ENCODE data around the gene SYT17.

SYT17 gene

DNA sequence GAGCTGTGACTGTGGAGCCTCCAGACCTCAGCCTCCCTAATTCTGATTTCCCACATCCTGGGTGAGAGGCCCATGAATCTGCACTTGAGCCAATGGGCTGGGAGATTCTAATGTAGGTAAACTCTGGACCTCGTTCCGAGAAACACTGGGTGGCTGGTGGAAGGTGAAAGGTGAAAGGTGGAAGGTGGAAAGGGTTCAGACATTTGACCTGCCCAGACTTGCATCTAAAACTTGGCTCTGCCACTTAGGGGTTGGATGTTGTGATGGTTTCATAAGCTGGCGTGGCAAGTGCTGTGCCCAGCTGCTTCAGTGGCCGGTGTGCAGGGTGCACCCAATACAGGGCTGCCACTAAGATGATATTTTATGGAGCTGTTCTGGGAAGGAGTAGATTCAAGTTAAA lies 24.8 kb downstream of the SYT17 start:
- Histone ChIP-seq H3K4me2 (ENCODE audit: low read depth, low read length, poor library complexity, severe bottlenecking) (no peak overlapping the region), H3K4me1 (ENCODE audit: insufficient read depth, low read length, poor library complexity, severe bottlenecking) (no peaks in the 10 kb centered on the region), H3K36me3 (ENCODE audit: insufficient read depth, low read length) (no peaks in the 10 kb centered on the region), H3K27me3 (ENCODE audit: insufficient read depth, low read length, poor library complexity, severe bottlenecking) (no peaks in the 10 kb centered on the region), H3K9me3 (ENCODE audit: insufficient read depth, low read depth, low read length) (no peaks in the 10 kb centered on the region; the same call in 1 of the 2 replicates), H3K4me3 (ENCODE audit: low read length, poor library complexity, severe bottlenecking) (no peak overlapping the region), H3F3A (ENCODE audit: low read depth) (no peaks in the 10 kb centered on the region), H2AFZ (ENCODE audit: low read length) (no peak overlapping the region), H3K79me2 (ENCODE audit: insufficient read depth, low read length) (no peaks in the 10 kb centered on the region), H3K9ac (ENCODE audit: low read depth, low read length, poor library complexity, severe bottlenecking) (no peak overlapping the region), H3K9me2 (replicated peaks; ENCODE audit: low read depth, low read length) (no peaks in the 10 kb centered on the region), H4K20me1 (ENCODE audit: insufficient read depth, low read length, poor library complexity, severe bottlenecking) (no peaks in the 10 kb centered on the region)
- no peak for TF ChIP-seq EZH2phosphoT487 (IDR thresholded peaks at IDR 0.05; ENCODE audit: borderline replicate concordance)
- TF ChIP-seq, protein P1, sequence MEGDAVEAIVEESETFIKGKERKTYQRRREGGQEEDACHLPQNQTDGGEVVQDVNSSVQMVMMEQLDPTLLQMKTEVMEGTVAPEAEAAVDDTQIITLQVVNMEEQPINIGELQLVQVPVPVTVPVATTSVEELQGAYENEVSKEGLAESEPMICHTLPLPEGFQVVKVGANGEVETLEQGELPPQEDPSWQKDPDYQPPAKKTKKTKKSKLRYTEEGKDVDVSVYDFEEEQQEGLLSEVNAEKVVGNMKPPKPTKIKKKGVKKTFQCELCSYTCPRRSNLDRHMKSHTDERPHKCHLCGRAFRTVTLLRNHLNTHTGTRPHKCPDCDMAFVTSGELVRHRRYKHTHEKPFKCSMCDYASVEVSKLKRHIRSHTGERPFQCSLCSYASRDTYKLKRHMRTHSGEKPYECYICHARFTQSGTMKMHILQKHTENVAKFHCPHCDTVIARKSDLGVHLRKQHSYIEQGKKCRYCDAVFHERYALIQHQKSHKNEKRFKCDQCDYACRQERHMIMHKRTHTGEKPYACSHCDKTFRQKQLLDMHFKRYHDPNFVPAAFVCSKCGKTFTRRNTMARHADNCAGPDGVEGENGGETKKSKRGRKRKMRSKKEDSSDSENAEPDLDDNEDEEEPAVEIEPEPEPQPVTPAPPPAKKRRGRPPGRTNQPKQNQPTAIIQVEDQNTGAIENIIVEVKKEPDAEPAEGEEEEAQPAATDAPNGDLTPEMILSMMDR (conservative IDR thresholded peaks at IDR 0.05; ENCODE audit: low read length): no peak

DNA sequence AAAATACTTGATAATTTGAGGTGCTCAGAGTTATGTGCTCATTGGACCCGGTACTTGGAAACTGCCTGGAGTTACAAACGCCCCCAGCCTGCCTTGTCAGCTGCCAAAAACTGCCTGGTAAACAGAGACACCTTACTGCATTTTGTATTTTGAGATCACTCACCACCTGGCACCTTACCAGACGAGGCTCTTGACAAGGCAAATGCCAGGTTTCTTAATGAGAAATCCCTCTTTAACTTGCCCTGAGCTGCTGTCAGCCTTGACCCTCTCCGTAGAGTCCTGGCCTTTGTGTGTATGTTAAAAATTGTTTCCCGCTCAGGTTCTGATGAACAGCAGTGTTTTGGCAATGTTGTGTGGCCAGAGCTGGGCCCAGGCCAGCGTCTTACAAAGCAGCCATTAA lies 28.8 kb downstream of the SYT17 start:
- Histone ChIP-seq H3K4me2 (ENCODE audit: low read depth, low read length, poor library complexity, severe bottlenecking) (no peak overlapping the region), H3F3A (ENCODE audit: low read depth) (no peaks in the 10 kb centered on the region), H3K36me3 (ENCODE audit: insufficient read depth, low read length) (no peaks in the 10 kb centered on the region), H3K79me2 (ENCODE audit: insufficient read depth, low read length) (no peaks in the 10 kb centered on the region), H4K20me1 (ENCODE audit: insufficient read depth, low read length, poor library complexity, severe bottlenecking) (no peaks in the 10 kb centered on the region), H3K4me1 (ENCODE audit: insufficient read depth, low read length, poor library complexity, severe bottlenecking) (no peaks in the 10 kb centered on the region), H3K27me3 (ENCODE audit: insufficient read depth, low read length, poor library complexity, severe bottlenecking) (no peaks in the 10 kb centered on the region), H3K4me3 (ENCODE audit: low read length, poor library complexity, severe bottlenecking) (no peak overlapping the region), H2AFZ (ENCODE audit: low read length) (no peak overlapping the region), H3K9me3 (ENCODE audit: insufficient read depth, low read depth, low read length) (peaks cover 11% of the 10 kb centered on the region; the same call in 1 of the 2 replicates), H3K9me2 (replicated peaks; ENCODE audit: low read depth, low read length) (no peaks in the 10 kb centered on the region), H3K9ac (ENCODE audit: low read depth, low read length, poor library complexity, severe bottlenecking) (no peak overlapping the region)
- TF ChIP-seq, protein P1 (conservative IDR thresholded peaks at IDR 0.05; ENCODE audit: low read length): no peak
- TF ChIP-seq EZH2phosphoT487 (IDR thresholded peaks at IDR 0.05; ENCODE audit: borderline replicate concordance): no peak

DNA sequence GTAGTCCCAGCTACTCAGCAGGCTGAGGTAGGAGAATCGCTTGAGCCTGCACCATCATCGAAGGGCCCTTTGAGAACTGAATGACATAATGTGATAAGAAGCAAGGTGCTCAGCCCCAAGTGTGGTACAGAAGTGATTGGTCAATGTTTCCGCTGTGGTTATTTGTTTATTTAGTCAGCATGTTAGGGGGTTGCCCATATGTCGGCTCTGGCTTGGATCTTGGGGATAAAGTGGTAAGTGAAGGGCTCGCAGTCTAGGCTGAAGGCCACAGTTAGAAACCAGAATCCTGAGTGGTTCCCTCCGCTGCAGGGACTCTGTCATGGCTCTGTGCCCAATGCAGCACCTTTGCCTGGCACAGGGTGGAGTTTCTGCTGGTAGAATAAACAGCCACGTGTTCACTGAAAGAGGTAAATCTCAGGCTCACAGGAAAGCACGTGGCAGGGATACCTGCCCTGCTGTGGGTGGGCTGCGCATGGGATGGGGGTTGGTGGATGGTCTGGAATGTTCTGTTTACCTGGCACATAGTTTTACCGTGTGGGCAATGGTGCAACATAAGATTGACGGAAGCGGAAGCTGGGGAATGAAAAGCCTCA lies 35.4 kb downstream of the SYT17 start:
- H3K9me2 ChIP-seq (replicated peaks; ENCODE audit: low read depth, low read length): no peaks in the 10 kb centered on the region
- no peaks in the 10 kb centered on the region for H3F3A ChIP-seq (ENCODE audit: low read depth)
- no peak overlapping the region for H3K4me3 ChIP-seq (ENCODE audit: low read length, poor library complexity, severe bottlenecking)
- H3K9ac ChIP-seq (ENCODE audit: low read depth, low read length, poor library complexity, severe bottlenecking): no peak overlapping the region
- no peaks in the 10 kb centered on the region for H3K79me2 ChIP-seq (ENCODE audit: insufficient read depth, low read length)
- peaks cover 20% of the 10 kb centered on the region; the same call in 1 of the 2 replicates for H3K9me3 ChIP-seq (ENCODE audit: insufficient read depth, low read depth, low read length)
- no peak overlapping the region for H3K4me2 ChIP-seq (ENCODE audit: low read depth, low read length, poor library complexity, severe bottlenecking)
- H4K20me1 ChIP-seq (ENCODE audit: insufficient read depth, low read length, poor library complexity, severe bottlenecking): no peaks in the 10 kb centered on the region
- H3K36me3 ChIP-seq (ENCODE audit: insufficient read depth, low read length): no peaks in the 10 kb centered on the region
- TF ChIP-seq, protein P1 (conservative IDR thresholded peaks at IDR 0.05; ENCODE audit: low read length): no peak
- TF ChIP-seq EZH2phosphoT487 (IDR thresholded peaks at IDR 0.05; ENCODE audit: borderline replicate concordance): no peak
- H3K4me1 ChIP-seq (ENCODE audit: insufficient read depth, low read length, poor library complexity, severe bottlenecking): no peaks in the 10 kb centered on the region
- H3K27me3 ChIP-seq (ENCODE audit: insufficient read depth, low read length, poor library complexity, severe bottlenecking): no peaks in the 10 kb centered on the region
- no peak overlapping the region for H2AFZ ChIP-seq (ENCODE audit: low read length)

All from Loucy (cell line).